Smooth muscle cell (in vitro differentiated cells): ENCODE measurements around the gene MUC3A. TPM values are rescaled to one million over a fixed set of nuclear protein-coding genes. Genes with fewer than 3 reads are reported as not detected.
"Not testable (repeated sequence)": the region's sequence is repeated elsewhere in the genome, so short reads cannot be mapped to it uniquely, and the experiment has no call there.

Experiments used
- DNase-seq: peaks from one replicate; lab custom pipeline; 2025; ENCODE audit not compliant: unreplicated experiment; lab: John Stamatoyannopoulos, UW
- H2AFZ ChIP-seq: fragments of 200-600 bp; sonication (generic); 2 replicates; pipeline ENCODE4 v1.6.0; 2016; ENCODE audit warnings: antibody characterized with exemption, low read depth, mild to moderate bottlenecking
- H3F3A ChIP-seq: fragments of 200-600 bp; sonication (generic); 2 replicates; pipeline ENCODE4 v1.6.0; 2017; ENCODE audit warnings: antibody characterized with exemption, low read depth
- H3K27ac ChIP-seq: fragments of 200-600 bp; sonication (generic); 2 replicates; pipeline ENCODE4 v1.5.1; 2016; ENCODE audit warnings: low read depth, mild to moderate bottlenecking
- H3K27me3 ChIP-seq: fragments of 200-600 bp; sonication (generic); 2 replicates; pipeline ENCODE4 v1.6.1; 2016; ENCODE audit warnings: low read depth, mild to moderate bottlenecking
- H3K36me3 ChIP-seq: fragments of 200-600 bp; sonication (generic); 2 replicates; pipeline ENCODE4 v1.5.1; 2016; ENCODE audit warnings: low read depth
- H3K4me1 ChIP-seq: fragments of 200-600 bp; sonication (generic); 2 replicates; pipeline ENCODE4 v1.5.1; 2016; ENCODE audit warnings: low read depth
- H3K4me2 ChIP-seq: fragments of 200-600 bp; sonication (generic); 2 replicates; pipeline ENCODE4 v1.6.0; 2016; ENCODE audit warnings: mild to moderate bottlenecking
- H3K4me3 ChIP-seq: fragments of 200-600 bp; sonication (generic); 2 replicates; pipeline ENCODE4 v1.5.1; 2016; ENCODE audit warnings: mild to moderate bottlenecking
- H3K79me2 ChIP-seq: fragments of 200-600 bp; sonication (generic); 2 replicates; pipeline ENCODE4 v1.6.0; 2016; ENCODE audit warnings: low read depth, mild to moderate bottlenecking
- H3K9ac ChIP-seq: fragments of 200-600 bp; sonication (generic); 2 replicates; pipeline ENCODE4 v1.6.0; 2016; ENCODE audit warnings: low read depth
- H3K9me3 ChIP-seq: fragments of 200-600 bp; sonication (generic); replicated peaks from 2 replicates; pipeline ENCODE4 v1.5.1; 2016; ENCODE audit warnings: low read depth
- H4K20me1 ChIP-seq: fragments of 200-600 bp; sonication (generic); 2 replicates; pipeline ENCODE4 v1.6.0; 2016; ENCODE audit warnings: low read depth
- CTCF ChIP-seq: fragments of 200-600 bp; sonication (generic); IDR thresholded peaks from 2 replicates; pipeline ENCODE4 v1.5.1; 2017; ENCODE audit warnings: borderline replicate concordance, mild to moderate bottlenecking, antibody characterized with exemption; ENCODE audit not compliant: insufficient read depth, poor library complexity, severe bottlenecking
- WGBS: methylation state at CpG from one replicate; pipeline ENCODE4 v1.1.7; 2016; ENCODE audit warnings: low lambda C conversion rate; 5-methylcytosine and 5-hydroxymethylcytosine counted together
- polyA plus RNA-seq: library from polyadenylated mRNA; unstranded; fragments of >200 nt; fragmentation: Nextera tagmentation; extraction: Ambion mirVana; gene quantifications from 2 replicates; pipeline ENCODE4 v1.2.1, GENCODE V29; 2016
- total RNA-seq: library from RNA; depleted of rRNA; stranded (reverse); fragments of >200 nt; gene quantifications from 2 replicates; pipeline ENCODE4 v1.2.3, GENCODE V29; 2014

The MUC3A gene
- total and polyA plus RNA-seq, 2 experiments from 2014 or later = not detected

GRCh38 chr7:100929808-100930174 lies 19.5 kb upstream of the MUC3A start:
- H3K4me2 ChIP-seq = no peak overlapping the region
- no peak overlapping the region for H2AFZ ChIP-seq
- H3F3A ChIP-seq = no peaks in the 10 kb centered on the region
- no peak for TF ChIP-seq CTCF
- no peaks in the 10 kb centered on the region for H3K36me3 ChIP-seq
- 88% methylated on average over 1 of the region's 1 CpG for WGBS
- no peak for DNase-seq
- peak overlapping the region; percentile 57 for H3K27ac ChIP-seq
- H3K9ac ChIP-seq = no peak overlapping the region
- H3K4me3 ChIP-seq = no peak overlapping the region
- no peaks in the 10 kb centered on the region for H3K9me3 ChIP-seq
- H3K4me1 ChIP-seq = no peaks in the 10 kb centered on the region
- no peaks in the 10 kb centered on the region for H3K79me2 ChIP-seq
- H3K27me3 ChIP-seq = no peaks in the 10 kb centered on the region
- no peaks in the 10 kb centered on the region for H4K20me1 ChIP-seq

- H4K20me1 ChIP-seq = no peaks in the 10 kb centered on the region
- H3K27me3 ChIP-seq = no peaks in the 10 kb centered on the region
- H3K4me1 ChIP-seq = no peaks in the 10 kb centered on the region
- no peak overlapping the region for H3K4me3 ChIP-seq
- H3K9me3 ChIP-seq = no peaks in the 10 kb centered on the region
- no peak overlapping the region for H2AFZ ChIP-seq
- H3K4me2 ChIP-seq = no peak overlapping the region
- no peak overlapping the region for H3K27ac ChIP-seq
- H3K36me3 ChIP-seq = no peaks in the 10 kb centered on the region
- H3F3A ChIP-seq = no peaks in the 10 kb centered on the region
- DNase-seq = no peak
- no peak for TF ChIP-seq CTCF
- no peak overlapping the region for H3K9ac ChIP-seq
- no peaks in the 10 kb centered on the region for H3K79me2 ChIP-seq
- WGBS = 79% methylated on average over 4 of the region's 4 CpGs
Measured at GRCh38 chr7:100933734-100934133, 15.6 kb upstream of the MUC3A start.

GRCh38 chr7:100935381-100935780 lies 14.0 kb upstream of the MUC3A start:
- H4K20me1 ChIP-seq, H3K27ac ChIP-seq, H3K4me3 ChIP-seq, H3K79me2 ChIP-seq, H3F3A ChIP-seq, DNase-seq, H3K27me3 ChIP-seq, H2AFZ ChIP-seq, H3K9me3 ChIP-seq, H3K4me1 ChIP-seq, H3K36me3 ChIP-seq, H3K4me2 ChIP-seq, H3K9ac ChIP-seq: not testable (repeated sequence)
- WGBS = 92% methylated on average over 2 of the region's 2 CpGs

GRCh38 chr7:100936167-100936566 lies 13.2 kb upstream of the MUC3A start:
- H3K9me3 ChIP-seq, H3K9ac ChIP-seq, H4K20me1 ChIP-seq, H3K36me3 ChIP-seq, H3K4me3 ChIP-seq, H3K4me1 ChIP-seq, DNase-seq, H3K79me2 ChIP-seq, H3K27me3 ChIP-seq, H3K27ac ChIP-seq, H2AFZ ChIP-seq, H3K4me2 ChIP-seq, H3F3A ChIP-seq: not testable (repeated sequence)
- WGBS = 94% methylated on average over 7 of the region's 7 CpGs

- no peak for DNase-seq
- no peak overlapping the region for H3K9ac ChIP-seq
- no peak overlapping the region for H3K4me2 ChIP-seq
Measured at GRCh38 chr7:100942045-100942774, 7.1 kb upstream of the MUC3A start.

More at GRCh38 chr7:100942045-100942774, 7.1 kb upstream of the MUC3A start:
- Histone ChIP-seq H3K9me3 (no peaks in the 10 kb centered on the region), H4K20me1 (no peaks in the 10 kb centered on the region), H3F3A (no peaks in the 10 kb centered on the region), H3K36me3 (no peaks in the 10 kb centered on the region), H3K4me3 (no peak overlapping the region), H2AFZ (no peak overlapping the region), H3K27ac (no peak overlapping the region), H3K27me3 (no peaks in the 10 kb centered on the region), H3K4me1 (no peaks in the 10 kb centered on the region), H3K79me2 (no peaks in the 10 kb centered on the region)
- TF ChIP-seq CTCF = no peak
- WGBS = 87% methylated on average over 9 of the region's 9 CpGs
